Endothelial cell of umbilical vein (primary cell): ENCODE data around the gene SH3D19. TPM values are rescaled to one million over a fixed set of nuclear protein-coding genes. Genes with fewer than 3 reads are reported as not detected.

Experiments used
- BruUV-seq: library from RNA; stranded (reverse); fragments of 400-500 nt; replicated peaks from 2 replicates; lab custom pipeline; 2021; lab: Mats Ljungman, UMichigan
- CTCF ChIA-PET: fragments of 300-600, 350-600 bp; sonication (Branson Sonifier 250); formaldehyde crosslinking; loops from one replicate; lab custom pipeline; 2021; ENCODE audit warnings: antibody characterized with exemption, inconsistent platforms; lab: Charles Lee
- POLR2A ChIA-PET: fragments of 300-600, 350-600 bp; sonication (Branson Sonifier 250); formaldehyde crosslinking; loops from one replicate; lab custom pipeline; 2021; ENCODE audit warnings: antibody characterized with exemption, inconsistent platforms; lab: Charles Lee
- DNase-seq: peaks from one replicate; pipeline ENCODE4 v3.0.0-alpha.2; 2011; ENCODE audit warnings: low read depth, low spot score
- FAIRE-seq: peaks from 2 replicates; lab custom pipeline; 2011; peaks lifted over from hg19 to GRCh38; lab: Jason Lieb, UNC
- H2AFZ ChIP-seq: 2 replicates; pipeline ENCODE4 v1.6.0; 2012; ENCODE audit warnings: low read depth, low read length, control low read depth, inconsistent platforms
- H3K27ac ChIP-seq: 2 replicates; pipeline ENCODE4 v1.5.1; 2011; ENCODE audit warnings: low read depth, mild to moderate bottlenecking, control low read depth, low read length, moderate library complexity; ENCODE audit not compliant: insufficient read depth
- H3K27me3 ChIP-seq, 2 experiments: 2 replicates each; pipeline versions ENCODE4 v1.6.0 to v1.6.1; 2011; ENCODE audit warnings: low read length in 2 of 2, mixed read lengths in 1 of 2; ENCODE audit not compliant: control insufficient read depth in 2 of 2, insufficient read depth in 2 of 2
- H3K36me3 ChIP-seq, 2 experiments: 2 replicates in 1 of 2; 3 replicates in 1 of 2; pipeline ENCODE4 v1.5.1; 2011; ENCODE audit warnings: low read length in 2 of 2, mild to moderate bottlenecking in 1 of 2, moderate library complexity in 1 of 2; ENCODE audit not compliant: control insufficient read depth in 2 of 2, insufficient read depth in 2 of 2; ENCODE audit errors: extremely low read depth in 1 of 2
- H3K4me1 ChIP-seq: 3 replicates; pipeline ENCODE4 v1.5.1; 2011; ENCODE audit warnings: mild to moderate bottlenecking, low read length; ENCODE audit not compliant: control insufficient read depth, insufficient read depth; ENCODE audit errors: extremely low read depth
- H3K4me2 ChIP-seq: 2 replicates; pipeline ENCODE4 v1.6.1; 2011; ENCODE audit warnings: low read length, control low read depth, mixed read lengths; ENCODE audit not compliant: insufficient read depth
- H3K4me3 ChIP-seq, 3 experiments: fragments of 200-600 bp in 1 of 3; sonication (generic), shearing (Covaris generic) in 1 of 3; replicated peaks in 1 of 3; 2 replicates each; pipeline ENCODE4 v1.5.1; 2011 to 2016; ENCODE audit warnings: control low read depth in 3 of 3, low read length in 3 of 3, mild to moderate bottlenecking in 2 of 3, inconsistent platforms in 1 of 3, low read depth in 1 of 3, moderate library complexity in 1 of 3; ENCODE audit not compliant: insufficient read depth in 1 of 3
- H3K79me2 ChIP-seq: 2 replicates; pipeline ENCODE4 v1.6.0; 2012; ENCODE audit warnings: low read length, inconsistent platforms; ENCODE audit not compliant: control insufficient read depth, insufficient read depth
- H3K9ac ChIP-seq: replicated peaks from 2 replicates; pipeline ENCODE3; 2011; ENCODE audit warnings: low read length, control low read depth; ENCODE audit not compliant: insufficient read depth; ENCODE audit errors: extremely low read depth
- H3K9me1 ChIP-seq: replicated peaks from 3 replicates; pipeline ENCODE4 v1.6.0; 2011; ENCODE audit warnings: mild to moderate bottlenecking, low read length; ENCODE audit not compliant: control insufficient read depth, insufficient read depth; ENCODE audit errors: extremely low read depth
- H3K9me3 ChIP-seq: replicated peaks from 2 replicates; pipeline ENCODE4 v1.5.1; 2012; ENCODE audit warnings: low read length, inconsistent platforms; ENCODE audit not compliant: control insufficient read depth, insufficient read depth
- H4K20me1 ChIP-seq: replicated peaks from 2 replicates; pipeline ENCODE3; 2011; ENCODE audit warnings: mild to moderate bottlenecking, low read length; ENCODE audit not compliant: control insufficient read depth, insufficient read depth; ENCODE audit errors: extremely low read depth
- FOS ChIP-seq: IDR thresholded peaks from 2 replicates; pipeline ENCODE4 v1.6.1; 2011; ENCODE audit warnings: mild to moderate bottlenecking, low read length, moderate library complexity, borderline replicate concordance; ENCODE audit not compliant: insufficient read depth
- GATA2 ChIP-seq: IDR thresholded peaks from 2 replicates; pipeline ENCODE4 v1.7.0; 2011; ENCODE audit warnings: low read depth, mild to moderate bottlenecking, moderate library complexity, mixed read lengths, low read length; ENCODE audit not compliant: insufficient read length, insufficient read depth
- JUN ChIP-seq: IDR thresholded peaks from 2 replicates; pipeline ENCODE4 v1.6.1; 2011; ENCODE audit warnings: borderline replicate concordance, low read depth; ENCODE audit not compliant: insufficient read length, insufficient read depth
- MYC ChIP-seq: IDR thresholded peaks from one replicate; pipeline ENCODE4 v1.6.1; 2011; ENCODE audit warnings: mild to moderate bottlenecking, low read depth, low read length
- POLR2A ChIP-seq: IDR thresholded peaks from 2 replicates; pipeline ENCODE4 v1.6.1; 2012; ENCODE audit warnings: low read depth, mild to moderate bottlenecking, control low read depth, low read length
- POLR2AphosphoS5 ChIP-seq: IDR thresholded peaks from 2 replicates; pipeline ENCODE4 v1.6.1; 2012; ENCODE audit warnings: low read depth, mild to moderate bottlenecking, control low read depth, low read length, moderate library complexity; ENCODE audit not compliant: insufficient read depth
- dilution Hi-C: fragments of 300-500 bp; cut with MboI; formaldehyde crosslinking; loops from one replicate; pipeline ENCODE4 v1.15.0; 2019; ENCODE audit warnings: low sequenced_read_pairs; ENCODE audit not compliant: extremely low pct_ligation_motif_present
- intact Hi-C: fragments of 100-400 bp; cut with micrococcal nuclease; formaldehyde crosslinking; loops from one replicate; pipeline ENCODE4 v1.10.0; 2022
- polyA plus RNA-seq, 4 experiments: library from polyadenylated mRNA; depleted of rRNA in 3 of 4; stranded (reverse) in 3 of 4; unstranded in 1 of 4; fragments of >200 nt; gene quantifications; 2 replicates each; pipeline versions ENCODE4 v1.2.1 to v1.2.3, GENCODE V29; 2011 to 2012; ENCODE audit warnings: missing spikeins in 1 of 4
- total RNA-seq: library from RNA; stranded (reverse); gene quantifications from 2 replicates; pipeline ENCODE4 v1.2.3, GENCODE V29; 2021
- TF ChIP-seq, protein P1 (sequence below): IDR thresholded peaks from 2 replicates; pipeline ENCODE4 v1.6.1; 2011; ENCODE audit not compliant: insufficient read depth, insufficient read length

Gene SH3D19
- total and polyA plus RNA-seq, 2 donors (not counting 3 experiments of a cell fraction or from before 2014, with no cell fraction given) = 37.5 to 92.8 TPM

DNA sequence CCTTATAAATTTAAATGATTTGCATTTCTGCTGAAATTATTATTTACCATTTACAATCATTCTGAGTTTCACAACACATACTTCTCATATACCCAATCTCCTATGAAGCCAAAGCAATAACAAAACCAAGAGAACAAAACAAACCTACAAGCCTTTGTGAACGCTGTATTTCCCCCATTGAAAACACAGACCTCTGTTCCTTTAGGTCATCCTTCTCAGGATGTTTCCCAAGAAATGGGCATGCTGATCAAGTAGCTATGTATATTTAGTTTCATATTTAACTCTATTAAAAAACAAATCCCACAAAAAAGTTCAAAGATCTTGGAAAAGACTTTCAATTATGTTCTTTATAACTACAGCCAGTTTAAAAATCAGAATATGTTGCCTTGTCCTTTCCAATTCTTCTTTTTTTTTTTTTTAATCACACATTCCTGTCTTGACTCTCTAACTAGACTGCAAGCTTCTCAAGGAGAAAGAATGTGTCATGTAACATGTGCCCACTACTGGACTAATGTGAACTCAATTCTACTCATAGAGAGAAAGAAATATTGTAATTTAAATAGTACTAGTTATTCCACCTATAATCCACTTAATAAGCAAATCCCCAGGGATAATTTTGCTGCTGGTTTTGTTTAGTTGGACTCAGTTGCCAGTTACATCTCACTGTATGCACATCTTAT lies 132.7 kb downstream of the SH3D19 start:
- Histone ChIP-seq H3K4me1 (peaks cover 22% of the 10 kb centered on the region), H3K4me2 (no peak overlapping the region), H3K36me3 (no peaks in the 10 kb centered on the region), H2AFZ (no peak overlapping the region), H3K9me3 (no peaks in the 10 kb centered on the region), H3K9ac (no peak overlapping the region), H3K27me3 (no peaks in the 10 kb centered on the region), H3K79me2 (peaks cover 9% of the 10 kb centered on the region), H3K27ac (no peak overlapping the region), H4K20me1 (no peaks in the 10 kb centered on the region), H3K9me1 (no peaks in the 10 kb centered on the region), H3K4me3 (no peak overlapping the region)
- DNase-seq = peak; percentile 89
- CTCF ChIA-PET = no interaction called here
- FAIRE-seq = peak; percentile 4
- intact Hi-C loops (no loop called here), dilution Hi-C loops (no loop called here)
- POLR2A ChIA-PET = no interaction called here
- no TSS peak for BruUV-seq
- TF ChIP-seq GATA2 (no peak), MYC (no peak), JUN (no peak)
- TF ChIP-seq, protein P1, sequence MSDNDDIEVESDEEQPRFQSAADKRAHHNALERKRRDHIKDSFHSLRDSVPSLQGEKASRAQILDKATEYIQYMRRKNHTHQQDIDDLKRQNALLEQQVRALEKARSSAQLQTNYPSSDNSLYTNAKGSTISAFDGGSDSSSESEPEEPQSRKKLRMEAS = no peak

GRCh38 chr4:151184523-151185458 lies 140.6 kb downstream of the SH3D19 start:
- Histone ChIP-seq H2AFZ (no peak overlapping the region), H3K36me3 (peaks cover 0 to 2% of the 10 kb centered on the region in 2 experiments), H3K4me3 (no peak overlapping the region), H3K27ac (no peak overlapping the region), H3K4me2 (no peak overlapping the region), H3K79me2 (peaks cover 2% of the 10 kb centered on the region), H4K20me1 (no peaks in the 10 kb centered on the region), H3K9ac (no peak overlapping the region), H3K27me3 (no peaks in the 10 kb centered on the region), H3K9me1 (peaks cover 2% of the 10 kb centered on the region), H3K4me1 (peaks cover 11% of the 10 kb centered on the region), H3K9me3 (no peaks in the 10 kb centered on the region)
- ChIA-PET POLR2A (no interaction called here), CTCF (interaction anchor here (0.6 kb wide), 1 partner anchor 188 kb away, joined by 3 read pairs; no protein-coding TSS in a partner anchor)
- no TSS peak for BruUV-seq
- intact Hi-C loops (loop anchor here (5.0 kb wide), 1 partner anchor 43 kb away; no protein-coding TSS in a partner anchor), dilution Hi-C loops (no loop called here)
- FAIRE-seq = no peak
- TF ChIP-seq FOS (peak; percentile 6), POLR2AphosphoS5 (no peak), POLR2A (no peak)
- DNase-seq = peak; percentile 89
